Keratinocyte (primary cell): ENCODE measurements around the gene MSANTD1. TPM values are rescaled to one million over a fixed set of nuclear protein-coding genes. Genes with fewer than 3 reads are reported as not detected.

Source experiments
- DNase-seq: peaks from one replicate; pipeline ENCODE4 v3.0.0-alpha.2; 2011; ENCODE audit warnings: low read depth, missing footprints, low spot score
- FAIRE-seq: peaks from 2 replicates; lab custom pipeline; 2011; peaks lifted over from hg19 to GRCh38; lab: Jason Lieb, UNC
- H2AFZ ChIP-seq: 2 replicates; pipeline ENCODE4 v1.6.0; 2012; ENCODE audit warnings: low read length, control low read depth, inconsistent platforms; ENCODE audit not compliant: control insufficient read depth
- H3K27ac ChIP-seq: 2 replicates; pipeline ENCODE4 v1.5.1; 2011; ENCODE audit warnings: low read length; ENCODE audit not compliant: control insufficient read depth, insufficient read depth
- H3K27me3 ChIP-seq: 3 replicates; pipeline ENCODE4 v1.6.0; 2011; ENCODE audit warnings: low read length; ENCODE audit not compliant: control insufficient read depth, insufficient read depth; ENCODE audit errors: extremely low read depth
- H3K36me3 ChIP-seq, 2 experiments: 2 replicates in 1 of 2; 3 replicates in 1 of 2; pipeline ENCODE4 v1.5.1; 2011; ENCODE audit warnings: low read length in 2 of 2, mild to moderate bottlenecking in 1 of 2; ENCODE audit not compliant: control insufficient read depth in 2 of 2, insufficient read depth in 2 of 2; ENCODE audit errors: extremely low read depth in 1 of 2
- H3K4me1 ChIP-seq: 3 replicates; pipeline ENCODE4 v1.5.1; 2011; ENCODE audit warnings: low read length; ENCODE audit not compliant: control insufficient read depth, insufficient read depth; ENCODE audit errors: extremely low read depth
- H3K4me2 ChIP-seq: 3 replicates; pipeline ENCODE4 v1.6.0; 2011; ENCODE audit warnings: low read depth, low read length; ENCODE audit not compliant: control insufficient read depth, insufficient read depth; ENCODE audit errors: extremely low read depth
- H3K4me3 ChIP-seq, 3 experiments: fragments of 200-600 bp in 1 of 3; sonication (generic) in 1 of 3; 2 replicates in 2 of 3; 3 replicates in 1 of 3; pipeline ENCODE4 v1.5.1; 2011 to 2016; ENCODE audit warnings: low read length in 3 of 3, mild to moderate bottlenecking in 3 of 3, control low read depth in 2 of 3, inconsistent platforms in 1 of 3, low read depth in 1 of 3, mixed read lengths in 1 of 3, mixed run types in 1 of 3, moderate library complexity in 1 of 3; ENCODE audit not compliant: control insufficient read depth in 2 of 3, insufficient read depth in 2 of 3; ENCODE audit errors: extremely low read depth in 1 of 3
- H3K79me2 ChIP-seq: 2 replicates; pipeline ENCODE4 v1.6.0; 2012; ENCODE audit warnings: low read length; ENCODE audit not compliant: control insufficient read depth, insufficient read depth
- H3K9ac ChIP-seq: 3 replicates; pipeline ENCODE4 v1.6.0; 2011; ENCODE audit warnings: low read length; ENCODE audit not compliant: control insufficient read depth, insufficient read depth; ENCODE audit errors: extremely low read depth
- H3K9me1 ChIP-seq: 3 replicates; pipeline ENCODE4 v1.6.0; 2011; ENCODE audit warnings: low read length; ENCODE audit not compliant: control insufficient read depth, insufficient read depth; ENCODE audit errors: extremely low read depth
- H3K9me3 ChIP-seq: 2 replicates; pipeline ENCODE4 v1.5.1; 2012; ENCODE audit warnings: low read depth, low read length; ENCODE audit not compliant: control insufficient read depth
- H4K20me1 ChIP-seq: 3 replicates; pipeline ENCODE4 v1.6.0; 2011; ENCODE audit warnings: low read length; ENCODE audit not compliant: control insufficient read depth, insufficient read depth; ENCODE audit errors: extremely low read depth
- CTCF ChIP-seq, 3 experiments: IDR thresholded peaks in 1 of 3; conservative IDR thresholded peaks in 1 of 3; optimal IDR thresholded peaks in 1 of 3; 2 replicates in 2 of 3; 3 replicates in 1 of 3; pipeline versions ENCODE3 to v1.5.1; 2011; ENCODE audit warnings: low read length in 3 of 3, mild to moderate bottlenecking in 3 of 3, moderate library complexity in 2 of 3, control low read depth in 1 of 3, inconsistent platforms in 1 of 3; ENCODE audit not compliant: insufficient read depth in 2 of 3; ENCODE audit errors: extremely low read depth in 1 of 3
- EZH2 ChIP-seq: IDR thresholded peaks from one replicate; pipeline ENCODE4 v1.6.1; 2012; ENCODE audit warnings: inconsistent platforms, mild to moderate bottlenecking, low read length, moderate library complexity
- dilution Hi-C: fragments of 300-500 bp; cut with MboI; formaldehyde crosslinking; loops from one replicate; pipeline ENCODE4 v1.7.0; 2020; ENCODE audit warnings: low sequenced_read_pairs; ENCODE audit not compliant: extremely low pct_ligation_motif_present
- polyA plus RNA-seq, 5 experiments: library from polyadenylated mRNA; depleted of rRNA in 3 of 5; stranded (reverse) in 3 of 5; stranded (forward) in 1 of 5; unstranded in 1 of 5; fragments of >200 nt; gene quantifications; 1 replicate in 1 of 5; 2 replicates in 3 of 5; 3 replicates in 1 of 5; pipeline versions ENCODE4 v1.2.1 to v1.2.3, GENCODE V29; 2011 to 2012; ENCODE audit warnings: missing spikeins in 2 of 5, low read depth in 1 of 5, low replicate concordance in 1 of 5

MSANTD1 gene
- polyA plus RNA-seq, 1 donor (not counting 4 experiments of a cell fraction or from before 2014, with no cell fraction given), result not detected

DNA sequence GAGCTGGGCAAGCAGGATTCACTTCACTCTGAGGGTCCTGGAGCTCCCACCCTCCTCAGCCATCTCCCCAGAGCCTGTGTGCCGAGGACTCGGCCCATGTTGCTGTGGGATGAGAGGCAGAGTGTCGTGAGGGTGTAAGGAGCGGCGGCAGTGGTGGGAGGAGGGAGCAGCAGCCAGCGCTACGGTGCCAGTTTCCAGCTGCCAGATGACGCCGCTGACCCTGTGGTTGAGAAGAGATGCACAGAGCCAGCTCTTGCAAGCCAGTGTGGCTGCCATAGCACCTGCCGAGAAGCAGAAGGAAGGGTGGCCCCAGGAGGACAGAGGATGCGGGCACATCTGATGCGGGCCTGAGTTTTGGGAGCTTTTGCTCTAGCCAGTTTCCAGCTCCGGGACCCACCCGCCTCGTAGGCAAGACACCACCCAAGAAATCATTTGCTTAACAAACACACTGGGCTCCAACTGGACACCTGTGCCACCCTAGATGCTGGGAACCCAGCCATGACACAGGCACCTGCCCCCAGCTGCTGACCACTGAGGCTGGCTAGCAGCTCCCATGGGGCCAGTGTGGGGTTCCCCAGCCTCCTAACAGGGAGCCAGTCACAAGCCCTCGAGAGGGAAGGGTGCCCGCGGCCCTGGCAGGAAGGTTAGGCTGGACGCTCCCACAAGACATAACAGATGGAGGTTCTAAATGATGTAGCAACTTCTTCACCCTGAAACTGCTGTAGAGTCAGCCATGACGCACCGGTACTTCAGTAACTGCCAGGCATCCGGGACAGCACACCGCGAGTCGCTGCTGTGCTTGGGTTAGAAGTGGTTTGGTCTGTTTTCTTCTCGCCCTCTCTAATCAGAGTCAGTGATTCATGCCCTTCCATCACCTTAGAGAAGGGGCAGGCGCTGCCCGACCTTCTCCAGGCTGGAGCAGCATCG is 8.9 kb downstream of the MSANTD1 start:
- Histone ChIP-seq H3K4me2 (no peak overlapping the region), H3K36me3 (no peaks in the 10 kb centered on the region), H3K9me3 (no peaks in the 10 kb centered on the region), H3K4me3 (no peak overlapping the region), H3K9me1 (no peaks in the 10 kb centered on the region), H3K79me2 (no peaks in the 10 kb centered on the region), H3K9ac (no peak overlapping the region), H3K27me3 (peaks cover 10% of the 10 kb centered on the region), H4K20me1 (no peaks in the 10 kb centered on the region), H3K4me1 (peaks cover 3% of the 10 kb centered on the region), H3K27ac (no peak overlapping the region), H2AFZ (no peak overlapping the region)
- dilution Hi-C loops, result no loop called here
- FAIRE-seq (no peak), DNase-seq (no peak)
- TF ChIP-seq EZH2 (no peak), CTCF (optimal IDR thresholded peaks at IDR 0.05 in 1 of 3, IDR thresholded peaks at IDR 0.05 in 1 of 3, conservative IDR thresholded peaks at IDR 0.05 in 1 of 3; ENCODE audit: extremely low read depth in 1 of 3, insufficient read depth in 2 of 3, low read length in 3 of 3) (no peak)

GRCh38 chr4:3261411-3262207 is 12.7 kb downstream of the MSANTD1 start:
- TF ChIP-seq CTCF (optimal IDR thresholded peaks at IDR 0.05 in 1 of 3, IDR thresholded peaks at IDR 0.05 in 1 of 3, conservative IDR thresholded peaks at IDR 0.05 in 1 of 3; ENCODE audit: extremely low read depth in 1 of 3, insufficient read depth in 2 of 3, low read length in 3 of 3) (no peak), EZH2 (no peak)
- no peak overlapping the region for H2AFZ ChIP-seq

More at GRCh38 chr4:3261411-3262207, 12.7 kb downstream of the MSANTD1 start:
- dilution Hi-C loops, result no loop called here
- Histone ChIP-seq H3K27ac (no peak overlapping the region), H3K9me3 (no peaks in the 10 kb centered on the region), H3K9ac (no peak overlapping the region), H4K20me1 (no peaks in the 10 kb centered on the region), H3K4me2 (no peak overlapping the region), H3K4me1 (peaks cover 3% of the 10 kb centered on the region), H3K9me1 (no peaks in the 10 kb centered on the region), H3K27me3 (peaks cover 31% of the 10 kb centered on the region), H3K36me3 (no peaks in the 10 kb centered on the region), H3K79me2 (no peaks in the 10 kb centered on the region), H3K4me3 (no peak overlapping the region)
- FAIRE-seq, result no peak
- no peak for DNase-seq
